Psoas muscle (tissue), 8 donors: Measurements from ENCODE around the gene NBEA. TPM values are rescaled to one million over a fixed set of nuclear protein-coding genes. Genes with fewer than 3 reads are reported as not detected.
"Not testable (repeated sequence)": the region's sequence is repeated elsewhere in the genome, so short reads cannot be mapped to it uniquely, and the experiment has no call there.

Experiments
- ATAC-seq, 4 donors: fragments of 200-7000 bp; cut with Tn5 transposase; one replicate each; pipeline ENCODE4 v1.9.1; 2020; ENCODE audit warnings: moderate library complexity in 3 of 4, mild to moderate bottlenecking in 2 of 4
- DNase-seq, 2 donors: peaks; one replicate each; pipeline ENCODE4 v3.0.0-alpha.2; 2020
- H3K27ac ChIP-seq: fragments of 200-600 bp; one replicate; pipeline ENCODE4 v1.8.0; 2022
- H3K27me3 ChIP-seq, 3 donors: fragments of 200-600 bp in 1 of 3; one replicate each; pipeline versions ENCODE4 v1.6.1 to v1.8.0; 2013 to 2022; ENCODE audit warnings: low read length in 2 of 3, mild to moderate bottlenecking in 2 of 3, moderate library complexity in 1 of 3; ENCODE audit not compliant: insufficient read depth in 3 of 3
- H3K36me3 ChIP-seq, 2 donors: fragments of 200-600 bp in 1 of 2; one replicate each; pipeline versions ENCODE4 v1.6.1 to v1.8.0; 2013 to 2022; ENCODE audit warnings: low read depth in 1 of 2, mild to moderate bottlenecking in 1 of 2, moderate library complexity in 1 of 2; ENCODE audit not compliant: insufficient read depth in 1 of 2
- H3K4me1 ChIP-seq: fragments of 200-600 bp; one replicate; pipeline ENCODE4 v1.8.0; 2022
- H3K4me3 ChIP-seq: fragments of 200-600 bp; one replicate; pipeline ENCODE4 v1.8.0; 2022; ENCODE audit warnings: mild to moderate bottlenecking
- H3K9me3 ChIP-seq: fragments of 200-600 bp; one replicate; pipeline ENCODE4 v1.8.0; 2022
- WGBS, 3 donors: extraction: QIAGEN DNeasy Blood & Tissue Kit; methylation state at CpG; one replicate each; pipeline versions ENCODE4 v1.1.6 to v1.1.7; 2013; 5-methylcytosine and 5-hydroxymethylcytosine counted together
- intact Hi-C, 2 donors: fragments of 100-400 bp; cut with DNase I; formaldehyde crosslinking; loops; one replicate each; pipeline versions ENCODE4 v1.11.0 to v1.14.2; 2022
- polyA plus RNA-seq, 3 donors: library from polyadenylated mRNA; stranded (reverse); fragments of 200-250 nt; gene quantifications; one replicate each; pipeline ENCODE4 v1.2.3, GENCODE V29; 2013
- total RNA-seq, 4 donors: library from RNA; stranded (reverse); fragmentation: NEBNext Ultra II Directional in 2 of 4; extraction: Animal tissue kit (Norgen Biotek cat#: 25700) in 2 of 4; gene quantifications; one replicate each; pipeline versions ENCODE4 v1.2.1 to v1.2.4, GENCODE V29; 2021 to 2023
- TF ChIP-seq, protein P1 (sequence below): fragments of 200-600 bp; IDR thresholded peaks from one replicate; pipeline ENCODE4 v1.8.0; 2022; ENCODE audit warnings: antibody characterized with exemption
- donor health status: healthy with polysubstance abuse.
- donor health status: DM: no; HTN: no; CAD: no; lungs with moderate emphysema.
- donor health status: Bipolar disorder and iron deficiency.
- donor health status: healthy.
- donor health status: DM: yes; HTN: yes; CAD: no.
- donor health status: DM: no; HTN: no; CAD: no.
- donor health status: DM: no; HTN: no; CAD: no.
- donor health status: DM: yes; HTN: yes; CAD: no.

NBEA gene
- total and polyA plus RNA-seq, 7 donors: 0.99 to 5.3 (median 1.5) TPM

DNA sequence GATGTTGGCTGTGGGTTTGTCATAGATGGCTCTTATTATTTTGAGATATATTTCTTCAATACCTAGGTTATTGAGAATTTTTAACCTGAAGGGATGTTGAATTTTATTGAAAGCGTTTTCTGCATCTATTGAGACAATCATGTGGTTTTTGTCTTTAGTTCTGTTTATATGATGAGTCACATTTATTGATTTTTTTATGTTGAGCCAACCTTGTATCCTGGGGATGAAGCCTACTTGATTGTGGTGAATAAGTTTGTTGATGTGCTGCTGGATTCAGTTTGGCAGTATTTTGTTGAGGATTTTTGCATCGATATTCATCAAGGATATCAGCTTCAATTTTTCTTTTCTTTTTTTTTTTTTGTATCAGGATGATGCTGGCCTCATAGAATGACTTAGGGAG lies 29.4 kb downstream of the NBEA start:
- no peaks in the 10 kb centered on the region for H3K4me1 ChIP-seq
- ATAC-seq (no peak), DNase-seq (no peak)
- no peak overlapping the region for H3K27ac ChIP-seq
- H3K27me3 ChIP-seq: no peaks in the 10 kb centered on the region
- no peak overlapping the region for H3K4me3 ChIP-seq
- H3K9me3 ChIP-seq: peaks cover 4% of the 10 kb centered on the region
- WGBS, 3 donors: 86 to 95% (median 93%) methylated on average over 2 of the region's 2 CpGs
- intact Hi-C loops: no loop called here
- TF ChIP-seq, protein P1, sequence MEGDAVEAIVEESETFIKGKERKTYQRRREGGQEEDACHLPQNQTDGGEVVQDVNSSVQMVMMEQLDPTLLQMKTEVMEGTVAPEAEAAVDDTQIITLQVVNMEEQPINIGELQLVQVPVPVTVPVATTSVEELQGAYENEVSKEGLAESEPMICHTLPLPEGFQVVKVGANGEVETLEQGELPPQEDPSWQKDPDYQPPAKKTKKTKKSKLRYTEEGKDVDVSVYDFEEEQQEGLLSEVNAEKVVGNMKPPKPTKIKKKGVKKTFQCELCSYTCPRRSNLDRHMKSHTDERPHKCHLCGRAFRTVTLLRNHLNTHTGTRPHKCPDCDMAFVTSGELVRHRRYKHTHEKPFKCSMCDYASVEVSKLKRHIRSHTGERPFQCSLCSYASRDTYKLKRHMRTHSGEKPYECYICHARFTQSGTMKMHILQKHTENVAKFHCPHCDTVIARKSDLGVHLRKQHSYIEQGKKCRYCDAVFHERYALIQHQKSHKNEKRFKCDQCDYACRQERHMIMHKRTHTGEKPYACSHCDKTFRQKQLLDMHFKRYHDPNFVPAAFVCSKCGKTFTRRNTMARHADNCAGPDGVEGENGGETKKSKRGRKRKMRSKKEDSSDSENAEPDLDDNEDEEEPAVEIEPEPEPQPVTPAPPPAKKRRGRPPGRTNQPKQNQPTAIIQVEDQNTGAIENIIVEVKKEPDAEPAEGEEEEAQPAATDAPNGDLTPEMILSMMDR: no peak
- no peaks in the 10 kb centered on the region for H3K36me3 ChIP-seq

DNA sequence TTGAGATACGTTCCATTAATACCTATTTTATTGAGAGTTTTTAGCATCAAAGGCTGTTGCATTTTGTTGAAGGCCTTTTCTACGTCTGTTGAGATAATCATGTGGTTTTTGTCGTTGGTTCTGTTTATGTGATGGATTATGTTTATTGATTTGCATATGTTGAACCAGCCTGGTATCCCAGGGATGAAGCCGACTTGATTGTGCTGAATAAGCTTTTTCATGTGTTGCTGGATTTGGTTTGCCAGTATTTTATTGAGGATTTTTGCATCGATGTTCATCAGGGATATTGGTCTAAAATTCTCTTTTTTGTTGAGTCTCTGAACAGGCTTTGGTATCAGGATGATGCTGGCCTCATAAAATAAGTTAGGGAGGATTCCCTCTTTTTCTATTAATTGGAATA lies 43.1 kb downstream of the NBEA start:
- H3K36me3 ChIP-seq, H3K9me3 ChIP-seq, H3K4me1 ChIP-seq, ATAC-seq, DNase-seq, H3K4me3 ChIP-seq, H3K27me3 ChIP-seq, H3K27ac ChIP-seq, intact Hi-C loops: not testable (repeated sequence)
- WGBS, 3 donors: 92 to 96% (median 93%) methylated on average over 5 of the region's 5 CpGs

DNA sequence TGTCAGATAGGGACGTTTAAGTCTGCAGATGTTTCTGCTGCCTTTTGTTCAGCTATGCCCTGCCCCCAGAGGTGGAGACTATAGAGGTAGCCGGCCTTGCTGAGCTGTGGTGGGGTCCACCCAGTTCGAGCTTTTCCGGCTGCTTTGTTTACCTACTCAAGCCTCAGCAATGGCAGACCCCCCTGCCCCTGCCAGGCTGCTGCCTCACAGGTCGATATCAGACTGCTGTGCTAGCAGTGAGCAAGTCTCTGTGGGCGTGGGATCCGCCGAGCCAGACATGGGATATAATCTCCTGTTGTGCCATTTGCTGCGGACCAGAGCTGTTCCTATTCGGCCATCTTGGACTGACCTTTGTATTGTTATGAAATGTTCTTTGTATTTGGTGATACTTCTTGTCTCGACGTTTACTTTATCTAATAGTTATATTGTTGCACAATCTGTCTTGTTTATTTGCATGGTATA lies 46.3 kb downstream of the NBEA start:
- H3K4me1 ChIP-seq: no peaks in the 10 kb centered on the region
- DNase-seq (no peak), ATAC-seq (no peak)
- WGBS, 3 donors: 95 to 98% (median 96%) methylated on average over 12 of the region's 12 CpGs
- H3K27me3 ChIP-seq: no peaks in the 10 kb centered on the region
- TF ChIP-seq, protein P1: no peak
- intact Hi-C loops: no loop called here
- no peak overlapping the region for H3K27ac ChIP-seq
- H3K36me3 ChIP-seq: no peaks in the 10 kb centered on the region
- H3K9me3 ChIP-seq: peaks cover 8% of the 10 kb centered on the region
- H3K4me3 ChIP-seq: no peak overlapping the region

DNA sequence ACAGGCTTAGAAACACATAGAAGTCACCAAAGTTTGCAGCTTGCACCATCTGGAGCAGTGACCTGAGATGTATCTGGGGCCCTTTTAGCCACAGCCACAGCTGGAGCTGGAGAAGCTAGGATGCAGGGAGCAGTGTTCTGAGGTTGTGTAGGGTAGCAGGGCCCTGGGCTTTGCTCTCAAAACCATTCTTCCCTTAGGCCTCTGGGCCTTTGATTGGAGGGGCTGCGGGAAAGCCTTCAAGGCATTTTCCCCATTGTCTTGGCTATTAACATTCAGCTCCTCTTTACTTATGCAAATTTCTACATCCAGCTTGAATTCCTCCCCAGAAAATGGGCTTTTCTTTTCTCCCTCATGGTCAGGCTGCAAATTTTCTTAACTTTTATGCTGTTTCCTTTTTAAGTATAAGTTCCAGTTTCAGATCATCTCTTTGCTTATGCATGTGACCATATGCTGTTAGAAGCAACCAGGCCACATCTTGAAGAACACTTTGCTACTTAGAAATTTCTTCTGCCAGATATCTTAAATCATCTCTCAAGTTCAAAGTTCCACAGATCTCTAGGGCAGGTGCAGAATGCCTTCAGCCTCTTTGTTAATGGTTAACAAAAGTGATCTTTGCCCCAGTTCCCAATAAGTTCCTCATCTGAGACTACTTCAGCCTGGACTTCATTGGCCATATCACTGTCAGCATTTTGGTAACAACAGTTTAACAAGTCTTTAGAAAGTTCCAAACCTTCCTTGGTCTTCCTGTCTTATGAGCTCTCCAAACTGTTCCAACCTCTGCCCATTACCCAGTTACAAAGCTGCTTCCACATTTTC lies 48.5 kb downstream of the NBEA start:
- intact Hi-C loops: no loop called here
- DNase-seq: no peak
- TF ChIP-seq, protein P1: no peak
- no peak for ATAC-seq
- Histone ChIP-seq H3K4me1 (no peaks in the 10 kb centered on the region), H3K9me3 (peaks cover 8% of the 10 kb centered on the region), H3K27ac (no peak overlapping the region), H3K4me3 (no peak overlapping the region), H3K36me3 (no peaks in the 10 kb centered on the region), H3K27me3 (no peaks in the 10 kb centered on the region)
- WGBS, 3 donors: 98 to 100% (median 100%) methylated on average over 1 of the region's 1 CpG

DNA sequence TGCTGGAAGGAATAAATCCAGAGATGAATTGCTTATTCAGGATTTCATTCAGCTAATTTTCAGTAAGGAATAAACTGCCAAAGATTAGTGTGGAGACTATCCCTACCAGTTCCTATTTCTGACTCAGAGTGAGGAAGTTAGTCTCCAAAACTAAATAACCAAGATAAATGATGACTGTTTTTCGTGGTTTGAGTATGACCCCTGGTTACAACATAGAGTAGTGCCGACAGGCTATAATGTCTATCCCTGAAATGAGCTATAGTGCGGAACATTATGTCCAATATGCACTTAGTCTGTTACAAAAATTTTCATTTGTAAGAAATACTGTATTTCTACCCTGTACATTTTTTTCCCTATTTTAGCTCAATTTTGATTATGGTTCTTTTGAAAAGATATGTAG lies 51.4 kb downstream of the NBEA start:
- TF ChIP-seq, protein P1: no peak
- Histone ChIP-seq H3K4me1 (no peaks in the 10 kb centered on the region), H3K36me3 (no peaks in the 10 kb centered on the region), H3K27ac (no peak overlapping the region), H3K9me3 (peaks cover 8% of the 10 kb centered on the region), H3K4me3 (no peak overlapping the region), H3K27me3 (no peaks in the 10 kb centered on the region)
- 94 to 96% (median 95%) methylated on average over 3 of the region's 3 CpGs for WGBS, 3 donors
- no peak for ATAC-seq
- intact Hi-C loops: no loop called here
- DNase-seq: no peak

DNA sequence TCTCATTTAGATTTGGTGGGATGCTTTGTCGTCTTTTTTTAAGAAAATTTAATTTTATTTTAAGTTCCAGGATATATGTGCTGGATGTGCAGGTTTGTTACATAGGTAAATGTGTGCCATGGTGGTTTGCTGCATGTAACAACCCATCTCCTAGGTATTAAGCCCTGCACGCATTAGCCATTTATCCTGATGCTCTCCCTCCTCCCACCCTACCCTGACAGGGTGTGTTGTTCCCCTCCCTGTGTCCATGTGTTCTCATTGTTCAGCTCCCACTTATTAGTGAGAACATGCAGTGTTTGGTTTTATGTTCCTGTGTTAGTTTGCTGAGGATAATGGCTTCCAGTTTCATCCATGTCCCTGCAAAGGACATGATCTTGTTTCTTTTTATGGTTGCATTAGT lies 61.7 kb downstream of the NBEA start:
- intact Hi-C loops, DNase-seq: not testable (repeated sequence)
- 90 to 99% (median 94%) methylated on average over 2 of the region's 2 CpGs for WGBS, 3 donors

More for the DNA sequence above, 61.7 kb downstream of the NBEA start:
- peaks cover 11% of the 10 kb centered on the region for H3K4me1 ChIP-seq
- not testable (repeated sequence) for H3K27ac ChIP-seq, H3K9me3 ChIP-seq, ATAC-seq, H3K36me3 ChIP-seq, H3K27me3 ChIP-seq, H3K4me3 ChIP-seq
